Measurements from ENCODE around the gene PKNOX2. TPM values are rescaled to one million over a fixed set of nuclear protein-coding genes. Genes with fewer than 3 reads are reported as not detected.

The PKNOX2 gene
- total RNA-seq, 1 donor from 2014 or later: 4.0 TPM

- DNase-seq: no peak
These were observed 71.7 kb downstream of the PKNOX2 start for GRCh38 chr11:125236072-125236825.

DNA sequence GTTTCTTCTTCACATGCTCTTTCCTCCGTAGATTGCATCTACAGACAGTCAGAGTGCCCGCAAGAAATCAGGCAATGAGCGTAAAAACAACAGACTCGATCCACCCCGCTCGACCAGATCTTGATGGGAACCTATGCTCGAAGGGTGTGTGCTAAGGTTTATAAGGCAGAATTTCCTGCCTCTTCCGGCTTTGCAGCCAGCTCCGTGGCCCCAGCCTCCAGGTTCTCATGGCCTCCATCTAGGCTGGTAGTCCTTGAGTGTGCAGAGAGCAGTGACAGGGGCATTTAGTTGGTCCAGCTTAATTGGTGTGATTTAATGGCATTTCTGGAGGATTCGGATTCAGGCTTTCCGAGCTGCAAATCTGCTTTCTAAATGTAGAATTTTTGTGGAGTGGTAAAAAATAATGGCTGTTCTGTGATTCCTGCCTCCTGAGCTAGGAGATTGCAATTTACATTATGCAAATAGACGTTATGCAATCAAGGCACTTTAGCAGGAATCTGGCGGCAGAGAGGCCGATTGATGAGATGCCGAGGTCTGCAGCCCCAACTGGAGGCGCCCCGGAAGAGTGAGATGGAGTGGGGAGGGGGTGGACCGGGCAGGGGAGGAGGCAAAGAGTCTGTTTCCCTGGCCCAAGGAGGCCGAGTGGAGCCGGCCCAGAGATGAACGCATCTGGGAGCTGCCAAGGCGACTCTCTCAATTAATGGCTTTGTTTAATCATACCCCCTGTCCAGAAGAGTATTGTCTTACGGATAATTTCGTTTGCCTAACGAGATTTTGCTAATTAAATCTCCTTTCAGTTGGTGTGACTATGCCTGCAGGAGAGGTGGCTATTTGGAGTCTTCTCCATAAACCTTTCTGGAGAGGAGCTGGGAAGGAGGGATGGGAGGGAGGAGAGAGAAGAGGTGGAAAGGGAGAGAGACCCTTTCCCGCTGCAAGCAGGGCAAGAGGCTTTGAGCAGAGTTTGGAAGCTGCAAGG is 75.3 kb downstream of the PKNOX2 start:
- no peak for DNase-seq

DNA sequence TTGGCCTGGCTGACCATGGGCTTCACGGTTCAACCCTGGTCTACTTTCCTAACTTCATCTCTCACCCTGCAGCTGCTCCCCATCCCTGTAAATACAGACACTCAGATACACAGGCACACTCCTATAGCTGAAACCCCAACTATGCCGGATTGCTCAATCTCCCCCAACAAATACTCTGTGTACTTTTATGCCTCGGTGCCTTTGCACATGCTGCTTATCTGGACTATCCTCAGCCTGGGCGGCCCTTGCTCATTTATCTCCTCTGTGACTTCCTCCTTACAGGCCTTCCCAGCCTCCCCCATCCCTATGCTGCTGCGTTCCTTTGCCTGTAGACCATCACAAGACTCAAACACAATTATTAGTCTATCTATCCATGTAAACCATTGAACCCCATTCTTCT is 76.6 kb downstream of the PKNOX2 start:
- DNase-seq: no peak

DNA sequence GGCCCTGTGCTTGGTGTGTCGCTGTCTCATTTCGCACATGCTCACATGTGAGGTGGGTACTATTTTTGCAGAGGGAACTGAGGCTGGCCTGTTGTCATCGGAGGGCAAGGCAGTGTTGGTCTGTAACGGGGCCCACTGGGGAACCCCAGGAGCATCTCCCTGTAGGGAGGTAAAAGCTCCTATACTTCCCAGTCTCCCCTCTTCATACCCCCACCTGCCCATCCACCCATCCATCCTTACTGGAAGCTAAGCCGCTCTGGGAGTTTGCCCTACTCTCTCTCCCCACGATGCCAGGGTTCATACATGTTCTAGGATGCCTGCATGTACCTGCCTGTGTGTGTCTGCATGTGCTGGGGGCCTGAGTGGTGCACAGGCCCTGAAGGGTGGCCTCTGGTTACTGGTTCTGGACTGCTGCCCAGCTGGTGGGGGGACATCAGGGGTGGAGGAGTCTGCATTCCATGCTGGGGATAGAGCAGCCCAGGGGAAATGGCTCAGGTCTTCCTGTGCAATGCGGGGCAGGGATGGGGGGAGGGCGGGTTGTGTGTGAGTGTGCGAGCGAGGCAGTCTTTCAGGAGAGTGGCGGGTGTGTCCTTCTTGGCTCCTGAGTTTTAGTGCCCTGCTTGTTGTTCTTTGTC is 77.7 kb downstream of the PKNOX2 start:
- DNase-seq: no peak

DNA sequence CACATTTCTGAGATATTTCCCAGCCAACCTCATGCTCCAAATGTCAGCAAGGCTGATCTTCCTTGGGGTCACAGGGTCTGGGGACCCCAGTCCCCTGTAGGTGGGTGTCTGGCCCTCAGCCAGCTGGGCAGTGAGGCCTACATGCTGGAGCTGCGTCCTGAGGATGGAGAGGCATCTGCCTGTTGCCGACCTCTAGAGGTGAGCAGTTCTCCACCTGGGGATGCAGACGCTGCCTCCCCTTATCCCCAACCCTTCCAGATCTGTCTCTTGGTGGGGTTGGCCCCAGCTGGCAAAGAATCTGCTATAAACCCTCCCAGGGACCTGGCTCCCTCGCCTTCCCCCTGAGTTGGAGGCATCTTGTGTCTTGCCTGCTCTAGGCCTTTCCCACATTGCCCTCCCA is 79.6 kb downstream of the PKNOX2 start:
- no peak for DNase-seq

GRCh38 chr11:125245299-125245698 is 80.7 kb downstream of the PKNOX2 start:
- no peak for DNase-seq

- no peak for DNase-seq
These were observed 82.9 kb downstream of the PKNOX2 start for GRCh38 chr11:125247431-125247830.

- no peak for DNase-seq
These were observed 86.0 kb downstream of the PKNOX2 start for GRCh38 chr11:125250318-125251213.

GRCh38 chr11:125251214-125251545 is 86.6 kb downstream of the PKNOX2 start:
- DNase-seq: no peak

DNA sequence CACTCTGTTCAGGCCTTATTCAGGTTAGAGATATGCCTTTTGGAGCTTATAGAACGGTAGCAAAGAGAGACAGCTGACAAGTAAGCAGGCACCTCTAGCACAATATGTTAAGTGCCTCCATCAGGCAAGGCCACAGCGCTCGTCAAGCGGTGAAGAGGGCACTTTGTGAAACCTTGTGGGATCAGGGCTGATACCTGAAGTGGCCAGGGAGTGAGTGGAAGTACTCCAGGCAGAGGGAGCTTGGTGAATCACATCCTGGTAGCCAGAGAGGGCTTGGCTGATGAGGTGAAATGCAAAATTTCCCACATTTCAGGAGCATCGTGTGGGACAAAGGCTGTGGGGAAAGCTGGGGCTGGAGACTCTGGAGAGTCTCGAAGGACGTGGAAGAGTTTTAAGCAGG is 87.4 kb downstream of the PKNOX2 start:
- DNase-seq: no peak

GRCh38 chr11:125253289-125253688 is 88.7 kb downstream of the PKNOX2 start:
- DNase-seq: no peak

GRCh38 chr11:125253795-125254525 is 89.4 kb downstream of the PKNOX2 start:
- DNase-seq: no peak

DNA sequence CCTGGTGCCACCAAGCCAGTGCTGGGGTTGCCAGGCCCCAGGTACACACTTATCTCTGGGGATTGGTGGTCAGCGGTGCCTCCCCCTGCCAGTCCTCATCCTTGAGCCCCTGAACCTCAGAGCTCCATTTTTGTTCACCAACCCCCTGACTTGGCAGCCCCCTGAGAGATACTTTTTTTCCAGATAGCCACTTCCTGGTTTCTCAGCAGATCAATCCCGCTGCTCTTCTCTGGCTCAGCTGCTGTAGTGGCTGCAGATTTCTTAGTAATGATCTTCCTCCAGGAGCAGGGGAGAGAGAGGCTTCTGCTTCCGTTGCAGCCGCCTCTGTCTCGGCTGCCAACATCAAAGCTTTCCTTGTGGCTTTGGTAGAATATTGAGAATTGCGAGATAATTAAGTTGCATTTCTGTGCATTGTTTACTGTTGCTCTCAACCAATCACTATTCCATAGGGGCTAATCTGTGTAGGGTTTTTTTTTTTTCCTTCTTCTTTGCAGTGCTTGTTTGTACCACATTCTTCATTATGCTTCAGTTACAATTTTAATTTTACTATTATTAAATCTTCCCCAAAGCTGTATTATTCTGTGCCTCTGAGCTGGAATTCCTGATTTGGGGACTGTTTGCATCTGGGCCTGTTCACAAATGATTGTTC is 92.1 kb downstream of the PKNOX2 start:
- DNase-seq: no peak

DNA sequence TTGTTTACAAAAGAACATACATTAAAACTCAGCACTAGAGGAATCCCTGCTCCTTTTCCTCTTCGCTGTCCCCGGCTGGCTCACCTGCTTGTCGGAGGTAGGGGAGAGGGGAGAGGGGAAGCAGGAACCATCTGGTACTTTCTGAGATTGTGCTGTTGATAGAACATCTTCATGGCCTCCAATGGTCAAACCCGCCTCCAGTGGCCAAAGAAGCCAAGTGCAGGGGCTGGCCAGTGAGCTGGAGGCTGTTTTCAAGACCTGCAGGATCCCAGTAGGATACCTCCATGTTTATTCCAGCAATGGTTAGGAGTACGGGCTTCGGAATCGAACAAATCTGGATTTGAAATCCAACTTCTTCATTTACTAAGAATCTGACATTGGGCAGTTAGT is 92.6 kb downstream of the PKNOX2 start:
- DNase-seq: no peak

DNA sequence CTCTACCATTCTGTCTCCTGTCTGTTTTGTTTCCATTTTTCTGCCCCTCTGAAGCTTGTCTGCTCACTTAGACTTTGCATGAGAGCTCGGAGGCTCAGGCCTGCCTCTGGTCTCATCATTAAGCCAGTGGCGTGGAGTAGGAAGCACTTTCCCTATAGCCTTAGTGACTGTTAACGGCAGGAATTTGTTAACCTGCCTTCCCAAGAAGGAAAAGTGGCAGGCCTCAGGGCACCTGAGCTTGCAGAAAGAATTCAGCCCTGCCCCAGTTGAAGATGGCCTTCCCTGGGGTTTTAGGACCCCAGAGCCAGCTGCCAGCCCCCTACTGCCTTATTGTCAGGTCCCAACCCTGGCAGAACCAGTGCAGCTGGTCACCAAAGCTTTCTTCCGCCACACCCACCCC is 93.2 kb downstream of the PKNOX2 start:
- DNase-seq: no peak

- no peak for DNase-seq
These were observed 93.9 kb downstream of the PKNOX2 start for GRCh38 chr11:125258291-125259032.

- DNase-seq: no peak
These were observed 97.0 kb downstream of the PKNOX2 start for GRCh38 chr11:125261588-125261987.

DNA sequence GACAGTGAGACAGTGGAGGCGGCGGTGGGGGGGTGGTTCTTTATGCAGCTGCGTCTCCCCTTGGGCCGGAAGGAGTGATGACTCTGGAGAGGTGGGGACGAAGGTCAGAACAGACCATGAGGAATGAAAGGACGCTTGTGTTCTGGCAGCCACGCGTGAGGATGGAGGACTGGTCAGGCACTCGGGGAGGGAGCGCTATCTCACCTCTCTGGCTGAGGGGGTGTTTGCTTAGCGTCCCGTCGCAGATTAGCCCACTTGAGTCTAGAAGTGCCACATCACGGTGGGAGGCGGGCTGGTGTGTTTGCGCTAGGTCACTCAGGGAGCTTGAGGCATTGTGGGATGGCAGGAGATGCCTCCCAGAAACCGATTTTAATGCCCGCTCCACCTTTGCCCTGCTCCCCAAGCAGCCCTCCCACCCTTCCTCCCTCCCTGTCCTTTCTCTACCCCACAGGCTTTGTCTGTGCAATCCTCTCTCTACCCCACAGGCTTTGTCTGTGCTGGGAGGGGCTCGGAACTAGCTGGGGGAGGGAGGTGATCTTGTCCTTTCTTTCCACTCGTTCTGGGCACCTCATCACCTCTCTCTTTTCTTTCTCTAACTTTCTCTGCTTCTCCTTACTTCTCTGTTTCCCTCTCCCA is 97.8 kb downstream of the PKNOX2 start:
- DNase-seq: no peak

GRCh38 chr11:125262830-125263218 is 98.3 kb downstream of the PKNOX2 start:
- DNase-seq: no peak
